CD4-positive, alpha-beta T cell treated with Interleukin-21 for 1 hour (primary cell): Measurements from ENCODE around the gene CDH18.

Source experiments
- DNase-seq: peaks from one replicate; pipeline ENCODE4 v3.0.0-alpha.2; 2020

Gene CDH18

GRCh38 chr5:19927919-19928318 lies 60.1 kb downstream of the CDH18 start:
- no peak for DNase-seq

- DNase-seq, result no peak
Measured at GRCh38 chr5:19927170-19927569, 60.8 kb downstream of the CDH18 start.

GRCh38 chr5:19923742-19924141 lies 64.3 kb downstream of the CDH18 start:
- no peak for DNase-seq

GRCh38 chr5:19920761-19921160 lies 67.2 kb downstream of the CDH18 start:
- no peak for DNase-seq

GRCh38 chr5:19918780-19919179 lies 69.2 kb downstream of the CDH18 start:
- DNase-seq, result no peak

- DNase-seq, result no peak
Measured at GRCh38 chr5:19917588-19918122, 70.3 kb downstream of the CDH18 start.

- no peak for DNase-seq
Measured at GRCh38 chr5:19910136-19910535, 77.9 kb downstream of the CDH18 start.

GRCh38 chr5:19904766-19905165 lies 83.2 kb downstream of the CDH18 start:
- no peak for DNase-seq

- DNase-seq, result no peak
Measured at GRCh38 chr5:19903611-19904010, 84.4 kb downstream of the CDH18 start.

- no peak for DNase-seq
Measured at GRCh38 chr5:19902316-19902934, 85.6 kb downstream of the CDH18 start.

GRCh38 chr5:19900269-19900668 lies 87.7 kb downstream of the CDH18 start:
- no peak for DNase-seq

GRCh38 chr5:19891658-19892057 lies 96.3 kb downstream of the CDH18 start:
- no peak for DNase-seq

GRCh38 chr5:19886123-19886917 lies 101.7 kb downstream of the CDH18 start:
- DNase-seq, result no peak

- DNase-seq, result no peak
Measured at GRCh38 chr5:19885040-19885824, 102.8 kb downstream of the CDH18 start.

GRCh38 chr5:19880859-19881436 lies 107.1 kb downstream of the CDH18 start:
- DNase-seq, result no peak

GRCh38 chr5:19880458-19880857 lies 107.5 kb downstream of the CDH18 start:
- DNase-seq, result no peak

GRCh38 chr5:19874811-19875210 lies 113.2 kb downstream of the CDH18 start:
- DNase-seq, result no peak

- no peak for DNase-seq
Measured at GRCh38 chr5:19866090-19866450, 121.9 kb downstream of the CDH18 start.

GRCh38 chr5:19865336-19866089 lies 122.5 kb downstream of the CDH18 start:
- no peak for DNase-seq

- no peak for DNase-seq
Measured at GRCh38 chr5:19862711-19863110, 125.3 kb downstream of the CDH18 start.

- DNase-seq, result no peak
Measured at GRCh38 chr5:19859020-19859419, 129.0 kb downstream of the CDH18 start.

GRCh38 chr5:19855931-19856330 lies 132.1 kb downstream of the CDH18 start:
- no peak for DNase-seq

GRCh38 chr5:19855453-19855852 lies 132.5 kb downstream of the CDH18 start:
- DNase-seq, result no peak
